Bone marrow (tissue), 2 donors: Measurements from ENCODE around the gene HSP90B1.

Source experiments
- DNase-seq, 2 donors: peaks; one replicate each; lab custom pipeline; 2025; lab: John Stamatoyannopoulos, UW

Gene HSP90B1

GRCh38 chr12:103929784-103930033 lies 501 bp upstream of the HSP90B1 start:
- DNase-seq = peak; percentile 89 to 97

- peak in 1 of 2 donors; percentile 32 for DNase-seq
These were observed 851 bp downstream of the HSP90B1 start for GRCh38 chr12:103930787-103931735.

- no peak for DNase-seq
These were observed 3.0 kb downstream of the HSP90B1 start for GRCh38 chr12:103933237-103933636.

GRCh38 chr12:103936679-103937078 lies 6.5 kb downstream of the HSP90B1 start:
- no peak for DNase-seq

- no peak for DNase-seq
These were observed 14.8 kb downstream of the HSP90B1 start for GRCh38 chr12:103944964-103945363.

- DNase-seq = no peak
These were observed 17.8 kb downstream of the HSP90B1 start for GRCh38 chr12:103947871-103948555.

GRCh38 chr12:103948746-103949406 lies 18.7 kb downstream of the HSP90B1 start:
- DNase-seq = no peak

- no peak for DNase-seq
These were observed 22.3 kb downstream of the HSP90B1 start for GRCh38 chr12:103952497-103952896.

- no peak for DNase-seq
These were observed 25.8 kb downstream of the HSP90B1 start for GRCh38 chr12:103955811-103956508.

- no peak for DNase-seq
These were observed 26.4 kb downstream of the HSP90B1 start for GRCh38 chr12:103956509-103957027.

GRCh38 chr12:103957865-103958388 lies 27.7 kb downstream of the HSP90B1 start:
- no peak for DNase-seq

GRCh38 chr12:103958621-103959020 lies 28.4 kb downstream of the HSP90B1 start:
- no peak for DNase-seq

- no peak for DNase-seq
These were observed 30.5 kb downstream of the HSP90B1 start for GRCh38 chr12:103960616-103961227.

- DNase-seq = no peak
These were observed 32.3 kb downstream of the HSP90B1 start for GRCh38 chr12:103962493-103962892.

- DNase-seq = no peak
These were observed 34.6 kb downstream of the HSP90B1 start for GRCh38 chr12:103964805-103965204.

- no peak for DNase-seq
These were observed 35.0 kb downstream of the HSP90B1 start for GRCh38 chr12:103965255-103965589.

GRCh38 chr12:103965590-103966504 lies 35.6 kb downstream of the HSP90B1 start, which contains the start of gene TDG:
Gene TDG, plus strand, starts transcription at chr12:103965872. Its CDS starts 166 bp downstream, at chr12:103966038.
- peak; percentile 75 to 99 for DNase-seq

- DNase-seq = no peak
These were observed 36.5 kb downstream of the HSP90B1 start for GRCh38 chr12:103966736-103967135.

- DNase-seq = no peak
These were observed 39.2 kb downstream of the HSP90B1 start for GRCh38 chr12:103969391-103969790.

GRCh38 chr12:103973909-103974308 lies 43.7 kb downstream of the HSP90B1 start:
- no peak for DNase-seq
